Stomach (tissue), 9 donors: ENCODE measurements around the gene NQO2. TPM values are rescaled to one million over a fixed set of nuclear protein-coding genes. Genes with fewer than 3 reads are reported as not detected.
"Not testable (repeated sequence)": the region's sequence is repeated elsewhere in the genome, so short reads cannot be mapped to it uniquely, and the experiment has no call there.

Experiments
- DNase-seq, 2 donors: peaks; one replicate each; pipeline versions ENCODE4 v3.0.0 to v3.0.0-alpha.2; 2013 to 2019
- H3K27ac ChIP-seq, 5 donors: fragments of 200-600 bp in 4 of 5; sonication (generic) in 4 of 5; one replicate each; pipeline ENCODE4 v1.5.1; 2013 to 2019; ENCODE audit warnings: mild to moderate bottlenecking in 1 of 5, moderate library complexity in 1 of 5
- H3K27me3 ChIP-seq, 3 donors: fragments of 200-600 bp; sonication (generic); one replicate each; pipeline ENCODE4 v1.5.1; 2017 to 2019; ENCODE audit warnings: mixed run types in 1 of 3
- H3K36me3 ChIP-seq, 4 donors: fragments of 200-600 bp; sonication (generic); 1 replicate in 3 of 4; 2 replicates in 1 of 4; pipeline ENCODE4 v1.5.1; 2016 to 2019
- H3K4me1 ChIP-seq, 4 donors: fragments of 200-600 bp; sonication (generic); one replicate each; pipeline ENCODE4 v1.5.1; 2016 to 2019
- H3K4me3 ChIP-seq, 4 donors: fragments of 200-600 bp; sonication (generic) in 3 of 4; one replicate each; pipeline ENCODE4 v1.5.1; 2016 to 2019; ENCODE audit warnings: mild to moderate bottlenecking in 1 of 4
- H3K9me3 ChIP-seq, 4 donors: fragments of 200-600 bp; sonication (generic); one replicate each; pipeline ENCODE4 v1.5.1; 2016 to 2019
- CTCF ChIP-seq, 7 experiments: fragments of 450-650 bp in 4 of 7; fragments of 200-600 bp in 3 of 7; sonication (generic) in 3 of 7; IDR thresholded peaks; one replicate each; pipeline ENCODE4 v1.5.1; 2016 to 2019; ENCODE audit warnings: antibody characterized with exemption in 7 of 7, control low read depth in 2 of 7, mild to moderate bottlenecking in 1 of 7
- EP300 ChIP-seq: sonication (generic); formaldehyde crosslinking; IDR thresholded peaks from one replicate; pipeline ENCODE4 v1.6.1; 2017; ENCODE audit warnings: antibody characterized with exemption
- POLR2A ChIP-seq, 4 donors: fragments of 450-650 bp; IDR thresholded peaks; one replicate each; pipeline ENCODE4 v1.6.1; 2016; ENCODE audit warnings: antibody characterized with exemption in 4 of 4, control low read depth in 2 of 4, mild to moderate bottlenecking in 1 of 4, moderate library complexity in 1 of 4
- POLR2AphosphoS5 ChIP-seq, 3 donors: sonication (generic); formaldehyde crosslinking; IDR thresholded peaks; one replicate each; pipeline ENCODE4 v1.6.1; 2016; ENCODE audit warnings: antibody characterized with exemption in 3 of 3
- WGBS, 5 donors: extraction: QIAGEN DNeasy Blood & Tissue Kit in 3 of 5; methylation state at CpG; one replicate each; pipeline versions ENCODE4 v1.1.5 to v1.1.7; 2013 to 2018; 5-methylcytosine and 5-hydroxymethylcytosine counted together
- intact Hi-C: fragments of 100-400 bp; cut with DNase I; formaldehyde crosslinking; loops from one replicate; pipeline ENCODE4 v1.15.1; 2023; ENCODE audit warnings: low total_unique reads
- polyA plus RNA-seq, 3 donors: library from polyadenylated mRNA; stranded (reverse); fragments of 200-250 nt; gene quantifications; one replicate each; pipeline ENCODE4 v1.2.3, GENCODE V29; 2013
- total RNA-seq, 5 donors: library from RNA; depleted of rRNA; stranded (reverse); fragments of >200 nt; gene quantifications; one replicate each; pipeline versions ENCODE4 v1.1.0 to v1.2.3, GENCODE V29; 2014 to 2016
- donor health status: healthy with polysubstance abuse.
- donor health status: Bipolar disorder and iron deficiency.
- donor health status: healthy.

Gene NQO2
- total and polyA plus RNA-seq, 8 donors, result 0.87 to 43.1 (median 28.3) TPM; not detected in 1

- no peak for TF ChIP-seq EP300
- no peak for TF ChIP-seq POLR2A (IDR thresholded peaks at IDR 0.05)
- Histone ChIP-seq H3K27ac (no peak overlapping the region), H3K9me3 (no peaks in the 10 kb centered on the region), H3K27me3 (no peaks in the 10 kb centered on the region), H3K4me3 (no peak overlapping the region), H3K4me1 (peaks cover 0 to 20% (median 11%) of the 10 kb centered on the region in 4 donors), H3K36me3 (no peaks in the 10 kb centered on the region)
- 55 to 59% (median 57%) methylated on average over 2 of the region's 2 CpGs for WGBS, 5 donors
- intact Hi-C loops, result loop anchor here (5.0 kb wide), 1 partner anchor 62 kb away; the partner anchor contains the start of gene NQO2
- no peak for DNase-seq
Observed at GRCh38 chr6:3058957-3059356, 59.3 kb downstream of the NQO2 start.

GRCh38 chr6:3060092-3060491 is 60.4 kb downstream of the NQO2 start:
- H3K4me3 ChIP-seq, H3K27ac ChIP-seq, H3K27me3 ChIP-seq, H3K9me3 ChIP-seq, intact Hi-C loops, DNase-seq, H3K36me3 ChIP-seq: not testable (repeated sequence)
- peaks cover 6 to 17% (median 11%) of the 10 kb centered on the region in 4 donors for H3K4me1 ChIP-seq
- 92 to 96% (median 95%) methylated on average over 11 of the region's 11 CpGs for WGBS, 5 donors

GRCh38 chr6:3061501-3061941 is 61.8 kb downstream of the NQO2 start:
- H3K9me3 ChIP-seq, result no peaks in the 10 kb centered on the region
- intact Hi-C loops, result no loop called here
- H3K4me1 ChIP-seq, result peaks cover 6 to 24% (median 16%) of the 10 kb centered on the region in 4 donors
- TF ChIP-seq POLR2AphosphoS5 (IDR thresholded peaks at IDR 0.05) (no peak), CTCF (IDR thresholded peaks at IDR 0.05) (no peak), EP300 (no peak), POLR2A (IDR thresholded peaks at IDR 0.05) (no peak)
- H3K4me3 ChIP-seq, result no peak overlapping the region
- no peaks in the 10 kb centered on the region for H3K36me3 ChIP-seq
- no peak for DNase-seq
- no peaks in the 10 kb centered on the region for H3K27me3 ChIP-seq
- 76 to 83% (median 80%) methylated on average over 5 of the region's 5 CpGs for WGBS, 5 donors
- no peak overlapping the region for H3K27ac ChIP-seq

GRCh38 chr6:3063340-3063732 is 63.6 kb downstream of the NQO2 start:
- peak in 1 of 2 donors; percentile 44 for DNase-seq
- H3K27me3 ChIP-seq, H3K36me3 ChIP-seq, intact Hi-C loops, H3K9me3 ChIP-seq: not testable (repeated sequence)
- WGBS, 5 donors, result 0 to 1% (median 0%) methylated on average over 4 to 13 of the region's 19 CpGs; no CpG with 5 or more reads in 2 of the 5 donors
- Histone ChIP-seq H3K27ac (peak overlapping the region; percentile 92 to 99 (median 93)), H3K4me3 (peak overlapping the region; percentile 65 to 81 (median 72)), H3K4me1 (peaks cover 13 to 35% (median 24%) of the 10 kb centered on the region in 4 donors)

GRCh38 chr6:3063733-3064700 is 64.3 kb downstream of the NQO2 start:
- no peak for TF ChIP-seq EP300
- TF ChIP-seq POLR2A (IDR thresholded peaks at IDR 0.05), result peak in 2 of 4 donors; percentile 45 to 95
- peak; percentile 82 to 100 (median 98) for TF ChIP-seq POLR2AphosphoS5 (IDR thresholded peaks at IDR 0.05)
- Histone ChIP-seq H3K4me3 (peak overlapping the region; percentile 65 to 81 (median 72)), H3K27me3 (no peaks in the 10 kb centered on the region), H3K4me1 (peaks cover 13 to 35% (median 24%) of the 10 kb centered on the region in 4 donors), H3K27ac (peak overlapping the region; percentile 92 to 99 (median 93)), H3K36me3 (no peaks in the 10 kb centered on the region), H3K9me3 (no peaks in the 10 kb centered on the region)
- peak; percentile 96 to 98 for DNase-seq
- intact Hi-C loops, result no loop called here
- WGBS, 5 donors, result 0 to 1% (median 0%) methylated on average over 18 to 85 of the region's 85 CpGs

GRCh38 chr6:3068329-3069214 is 68.9 kb downstream of the NQO2 start, which contains the start of gene RIPK1:
Gene RIPK1 (plus strand): TSS chr6:3068494. CDS start chr6:3076824, 8,330 bp downstream.
- intact Hi-C loops, result no loop called here
- Histone ChIP-seq H3K9me3 (no peaks in the 10 kb centered on the region), H3K4me3 (peak within 1 kb of the TSS; percentile 56 to 90 (median 73)), H3K27ac (peak within 1 kb of the TSS; percentile 99 to 100 (median 100)), H3K4me1 (peaks cover 27 to 74% (median 53%) of the 10 kb centered on the region in 4 donors), H3K27me3 (no peaks in the 10 kb centered on the region), H3K36me3 (peaks cover 0 to 3% (median under 1%) of the 10 kb centered on the region in 4 donors)
- WGBS, 5 donors, result 0 to 1% (median 1%) methylated on average over 54 to 112 of the region's 112 CpGs
- TF ChIP-seq EP300 (no peak), POLR2A (IDR thresholded peaks at IDR 0.05) (peak in 2 of 4 donors; percentile 31 to 66), CTCF (IDR thresholded peaks at IDR 0.05) (peak in 2 of 7 experiments; percentile 26 to 28), POLR2AphosphoS5 (IDR thresholded peaks at IDR 0.05) (peak; percentile 51 to 88 (median 85))
- peak; percentile 96 to 97 for DNase-seq
